Stomach (tissue), 9 donors: ENCODE data around the gene CHD9NB. TPM values are rescaled to one million over a fixed set of nuclear protein-coding genes. Genes with fewer than 3 reads are reported as not detected.

ENCODE experiments used
- DNase-seq, 2 donors: peaks; one replicate each; pipeline versions ENCODE4 v3.0.0 to v3.0.0-alpha.2; 2013 to 2019
- H3K27ac ChIP-seq, 5 donors: fragments of 200-600 bp in 4 of 5; sonication (generic) in 4 of 5; one replicate each; pipeline ENCODE4 v1.5.1; 2013 to 2019; ENCODE audit warnings: mild to moderate bottlenecking in 1 of 5, moderate library complexity in 1 of 5
- H3K27me3 ChIP-seq, 3 donors: fragments of 200-600 bp; sonication (generic); one replicate each; pipeline ENCODE4 v1.5.1; 2017 to 2019; ENCODE audit warnings: mixed run types in 1 of 3
- H3K36me3 ChIP-seq, 4 donors: fragments of 200-600 bp; sonication (generic); 1 replicate in 3 of 4; 2 replicates in 1 of 4; pipeline ENCODE4 v1.5.1; 2016 to 2019
- H3K4me1 ChIP-seq, 4 donors: fragments of 200-600 bp; sonication (generic); one replicate each; pipeline ENCODE4 v1.5.1; 2016 to 2019
- H3K4me3 ChIP-seq, 4 donors: fragments of 200-600 bp; sonication (generic) in 3 of 4; one replicate each; pipeline ENCODE4 v1.5.1; 2016 to 2019; ENCODE audit warnings: mild to moderate bottlenecking in 1 of 4
- H3K9me3 ChIP-seq, 4 donors: fragments of 200-600 bp; sonication (generic); one replicate each; pipeline ENCODE4 v1.5.1; 2016 to 2019
- EP300 ChIP-seq: sonication (generic); formaldehyde crosslinking; IDR thresholded peaks from one replicate; pipeline ENCODE4 v1.6.1; 2017; ENCODE audit warnings: antibody characterized with exemption
- POLR2A ChIP-seq, 4 donors: fragments of 450-650 bp; IDR thresholded peaks; one replicate each; pipeline ENCODE4 v1.6.1; 2016; ENCODE audit warnings: antibody characterized with exemption in 4 of 4, control low read depth in 2 of 4, mild to moderate bottlenecking in 1 of 4, moderate library complexity in 1 of 4
- POLR2AphosphoS5 ChIP-seq, 3 donors: sonication (generic); formaldehyde crosslinking; IDR thresholded peaks; one replicate each; pipeline ENCODE4 v1.6.1; 2016; ENCODE audit warnings: antibody characterized with exemption in 3 of 3
- WGBS, 5 donors: extraction: QIAGEN DNeasy Blood & Tissue Kit in 3 of 5; methylation state at CpG; one replicate each; pipeline versions ENCODE4 v1.1.5 to v1.1.7; 2013 to 2018; 5-methylcytosine and 5-hydroxymethylcytosine counted together
- intact Hi-C: fragments of 100-400 bp; cut with DNase I; formaldehyde crosslinking; loops from one replicate; pipeline ENCODE4 v1.15.1; 2023; ENCODE audit warnings: low total_unique reads
- polyA plus RNA-seq, 3 donors: library from polyadenylated mRNA; stranded (reverse); fragments of 200-250 nt; gene quantifications; one replicate each; pipeline ENCODE4 v1.2.3, GENCODE V29; 2013
- total RNA-seq, 5 donors: library from RNA; depleted of rRNA; stranded (reverse); fragments of >200 nt; gene quantifications; one replicate each; pipeline versions ENCODE4 v1.1.0 to v1.2.3, GENCODE V29; 2014 to 2016
- TF ChIP-seq, protein P1 (sequence below), 7 experiments: fragments of 450-650 bp in 4 of 7; fragments of 200-600 bp in 3 of 7; sonication (generic) in 3 of 7; IDR thresholded peaks; one replicate each; pipeline ENCODE4 v1.5.1; 2016 to 2019; ENCODE audit warnings: antibody characterized with exemption in 7 of 7, control low read depth in 2 of 7, mild to moderate bottlenecking in 1 of 7
- donor health status: healthy with polysubstance abuse.
- donor health status: Bipolar disorder and iron deficiency.
- donor health status: healthy.

CHD9NB gene
- total and polyA plus RNA-seq, 8 donors = 0.58 to 8.2 (median 0.93) TPM; not detected in 1

DNA sequence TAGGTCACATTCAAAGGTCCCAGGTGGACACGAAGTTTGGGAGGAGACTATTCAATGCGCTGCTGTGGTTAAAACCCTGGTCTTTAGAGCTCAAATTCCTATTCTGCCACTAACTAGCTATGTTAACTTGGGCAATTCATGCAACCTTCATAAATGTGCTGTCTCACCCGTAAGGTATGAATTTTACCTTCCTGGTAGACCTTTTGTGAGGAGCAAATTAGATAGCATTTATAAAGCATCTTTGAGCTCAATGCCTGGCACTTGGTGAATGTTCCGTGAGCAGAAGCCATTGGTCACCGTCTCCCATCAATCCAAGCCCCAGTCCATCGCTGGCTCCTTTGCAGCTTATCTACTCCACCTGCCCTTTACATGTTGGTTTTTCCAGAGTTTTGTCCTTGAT is 16.6 kb downstream of the CHD9NB start:
- no peak overlapping the region for H3K27ac ChIP-seq
- 65 to 90% (median 84%) methylated on average over 6 of the region's 6 CpGs for WGBS, 5 donors
- H3K27me3 ChIP-seq = no peaks in the 10 kb centered on the region
- H3K4me1 ChIP-seq = peaks cover 0 to 2% (median 1%) of the 10 kb centered on the region in 4 donors
- no peak for DNase-seq
- no peaks in the 10 kb centered on the region for H3K36me3 ChIP-seq
- TF ChIP-seq POLR2AphosphoS5 (IDR thresholded peaks at IDR 0.05) = no peak
- TF ChIP-seq EP300 = no peak
- no peak for TF ChIP-seq POLR2A (IDR thresholded peaks at IDR 0.05)
- TF ChIP-seq, protein P1, sequence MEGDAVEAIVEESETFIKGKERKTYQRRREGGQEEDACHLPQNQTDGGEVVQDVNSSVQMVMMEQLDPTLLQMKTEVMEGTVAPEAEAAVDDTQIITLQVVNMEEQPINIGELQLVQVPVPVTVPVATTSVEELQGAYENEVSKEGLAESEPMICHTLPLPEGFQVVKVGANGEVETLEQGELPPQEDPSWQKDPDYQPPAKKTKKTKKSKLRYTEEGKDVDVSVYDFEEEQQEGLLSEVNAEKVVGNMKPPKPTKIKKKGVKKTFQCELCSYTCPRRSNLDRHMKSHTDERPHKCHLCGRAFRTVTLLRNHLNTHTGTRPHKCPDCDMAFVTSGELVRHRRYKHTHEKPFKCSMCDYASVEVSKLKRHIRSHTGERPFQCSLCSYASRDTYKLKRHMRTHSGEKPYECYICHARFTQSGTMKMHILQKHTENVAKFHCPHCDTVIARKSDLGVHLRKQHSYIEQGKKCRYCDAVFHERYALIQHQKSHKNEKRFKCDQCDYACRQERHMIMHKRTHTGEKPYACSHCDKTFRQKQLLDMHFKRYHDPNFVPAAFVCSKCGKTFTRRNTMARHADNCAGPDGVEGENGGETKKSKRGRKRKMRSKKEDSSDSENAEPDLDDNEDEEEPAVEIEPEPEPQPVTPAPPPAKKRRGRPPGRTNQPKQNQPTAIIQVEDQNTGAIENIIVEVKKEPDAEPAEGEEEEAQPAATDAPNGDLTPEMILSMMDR (IDR thresholded peaks at IDR 0.05) = no peak
- no peak overlapping the region for H3K4me3 ChIP-seq
- no peaks in the 10 kb centered on the region for H3K9me3 ChIP-seq
- intact Hi-C loops = no loop called here

DNA sequence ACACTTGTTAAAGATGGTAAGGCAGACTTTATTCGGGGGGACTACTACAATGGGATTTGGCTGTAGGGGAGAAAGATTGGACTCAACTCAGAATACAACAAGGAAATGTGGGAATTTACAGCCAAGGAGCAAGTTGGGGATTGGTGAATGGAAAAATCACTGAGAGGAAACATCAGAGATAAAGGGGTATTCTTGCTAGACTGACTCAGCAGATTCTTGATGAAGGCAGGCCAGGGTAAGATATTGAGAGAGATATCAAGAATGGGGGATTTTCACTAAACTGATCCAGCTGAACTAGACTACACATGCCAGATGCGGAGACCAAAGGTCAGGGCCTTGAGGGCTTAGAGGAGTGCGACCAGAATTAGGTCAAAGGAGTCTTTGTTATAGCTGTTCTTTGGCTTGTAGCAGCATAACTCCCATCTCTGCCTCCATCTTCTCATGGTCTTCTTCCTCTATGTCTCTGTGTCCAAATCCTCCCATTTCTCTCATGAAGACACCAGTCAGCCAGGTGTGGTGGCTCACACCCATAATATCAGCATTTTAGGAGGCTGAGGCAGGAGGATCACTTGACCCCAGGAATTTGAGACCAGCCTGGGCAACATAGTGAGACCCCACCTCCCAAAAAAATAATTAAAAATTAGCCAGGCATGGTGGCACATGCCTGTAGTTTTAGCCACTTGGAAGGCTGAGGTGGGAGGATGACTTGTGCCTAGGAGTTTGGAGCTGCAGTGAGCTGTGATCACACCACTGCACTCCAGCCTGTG is 17.3 kb downstream of the CHD9NB start:
- no peaks in the 10 kb centered on the region for H3K4me1 ChIP-seq
- no peaks in the 10 kb centered on the region for H3K27me3 ChIP-seq
- no peaks in the 10 kb centered on the region for H3K9me3 ChIP-seq
- no peak overlapping the region for H3K27ac ChIP-seq
- no peaks in the 10 kb centered on the region for H3K36me3 ChIP-seq
- DNase-seq = no peak
- intact Hi-C loops = no loop called here
- 81 to 92% (median 89%) methylated on average over 3 of the region's 3 CpGs for WGBS, 5 donors
- H3K4me3 ChIP-seq = no peak overlapping the region
- TF ChIP-seq, protein P1 (IDR thresholded peaks at IDR 0.05) = no peak
- TF ChIP-seq POLR2AphosphoS5 (IDR thresholded peaks at IDR 0.05) = no peak
- TF ChIP-seq EP300 = no peak
- no peak for TF ChIP-seq POLR2A (IDR thresholded peaks at IDR 0.05)

DNA sequence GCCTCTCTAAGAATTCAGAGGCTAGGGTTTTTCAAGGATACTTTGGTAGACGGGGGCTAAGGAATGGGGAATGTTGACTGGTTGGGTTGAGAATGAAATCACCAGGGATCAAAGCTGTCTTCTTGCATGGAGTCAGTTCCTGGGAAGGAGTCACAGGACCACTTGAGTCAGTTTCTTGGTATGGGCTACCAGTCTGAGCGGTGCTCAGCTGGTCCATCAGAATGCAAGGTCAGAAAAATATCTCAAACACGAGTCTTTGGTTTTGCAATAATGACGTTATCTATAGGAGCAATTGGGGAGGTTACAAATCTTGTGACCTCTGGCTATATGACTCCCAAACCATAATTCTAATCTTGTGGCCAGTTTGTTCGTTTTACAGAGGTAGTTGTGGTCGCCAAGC is 18.4 kb downstream of the CHD9NB start:
- 82 to 88% (median 83%) methylated on average over 6 of the region's 6 CpGs for WGBS, 5 donors
- DNase-seq = no peak
- H3K9me3 ChIP-seq = no peaks in the 10 kb centered on the region
- intact Hi-C loops = no loop called here
- no peak overlapping the region for H3K4me3 ChIP-seq
- no peaks in the 10 kb centered on the region for H3K27me3 ChIP-seq
- no peak for TF ChIP-seq POLR2AphosphoS5 (IDR thresholded peaks at IDR 0.05)
- no peak for TF ChIP-seq EP300
- TF ChIP-seq, protein P1 (IDR thresholded peaks at IDR 0.05) = no peak
- no peak for TF ChIP-seq POLR2A (IDR thresholded peaks at IDR 0.05)
- no peak overlapping the region for H3K27ac ChIP-seq
- H3K36me3 ChIP-seq = no peaks in the 10 kb centered on the region
- H3K4me1 ChIP-seq = no peaks in the 10 kb centered on the region

DNA sequence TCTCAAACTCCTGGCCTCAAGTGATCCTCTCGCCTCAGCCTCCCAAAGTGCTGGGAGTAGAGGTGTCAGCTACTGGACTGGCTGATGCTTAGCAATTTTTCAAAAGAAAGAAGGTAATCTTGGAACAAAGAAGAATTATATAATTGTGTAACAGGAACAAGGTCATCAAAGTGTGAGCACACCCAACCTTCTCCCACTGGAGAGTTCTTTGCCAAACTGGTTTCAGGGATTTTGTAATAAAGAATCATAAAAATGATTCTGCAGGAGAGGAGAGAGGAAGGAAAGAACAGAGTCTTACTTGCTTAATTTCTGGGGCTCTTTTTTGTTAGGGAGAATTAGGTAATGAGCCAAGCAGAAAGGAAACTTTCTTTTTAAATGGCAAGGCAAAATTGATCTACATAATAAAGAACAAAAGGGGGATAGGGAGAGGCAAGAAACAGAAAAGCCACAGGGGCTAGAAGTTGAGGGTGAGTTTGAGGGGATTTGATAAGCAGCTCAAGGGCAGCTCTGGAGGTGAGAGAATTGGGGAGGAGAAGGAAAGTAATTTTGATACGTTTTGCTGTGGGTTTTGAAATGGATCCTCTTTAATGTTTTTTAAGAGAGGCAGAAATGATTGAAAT is 21.3 kb downstream of the CHD9NB start:
- H3K4me3 ChIP-seq = no peak overlapping the region
- no peaks in the 10 kb centered on the region for H3K9me3 ChIP-seq
- intact Hi-C loops = no loop called here
- no peaks in the 10 kb centered on the region for H3K36me3 ChIP-seq
- no peak overlapping the region for H3K27ac ChIP-seq
- WGBS, 5 donors = 56 to 73% (median 62%) methylated on average over 2 of the region's 2 CpGs
- no peaks in the 10 kb centered on the region for H3K4me1 ChIP-seq
- H3K27me3 ChIP-seq = no peaks in the 10 kb centered on the region
- no peak for DNase-seq
- TF ChIP-seq, protein P1 (IDR thresholded peaks at IDR 0.05) = no peak
- TF ChIP-seq POLR2A (IDR thresholded peaks at IDR 0.05) = no peak
- TF ChIP-seq POLR2AphosphoS5 (IDR thresholded peaks at IDR 0.05) = no peak
- TF ChIP-seq EP300 = no peak
